22Rv1 (cell line): ENCODE measurements around the gene DUSP16.

Experiments used
- CTCF ChIP-seq: fragments of 450-650 bp; IDR thresholded peaks from 2 replicates; pipeline ENCODE4 v1.5.1; 2017; ENCODE audit warnings: mild to moderate bottlenecking
- ZFX ChIP-seq: fragments of 450-650 bp; IDR thresholded peaks from 2 replicates; pipeline ENCODE4 v1.6.1; 2017; ENCODE audit warnings: antibody characterized with exemption, borderline replicate concordance

DNA sequence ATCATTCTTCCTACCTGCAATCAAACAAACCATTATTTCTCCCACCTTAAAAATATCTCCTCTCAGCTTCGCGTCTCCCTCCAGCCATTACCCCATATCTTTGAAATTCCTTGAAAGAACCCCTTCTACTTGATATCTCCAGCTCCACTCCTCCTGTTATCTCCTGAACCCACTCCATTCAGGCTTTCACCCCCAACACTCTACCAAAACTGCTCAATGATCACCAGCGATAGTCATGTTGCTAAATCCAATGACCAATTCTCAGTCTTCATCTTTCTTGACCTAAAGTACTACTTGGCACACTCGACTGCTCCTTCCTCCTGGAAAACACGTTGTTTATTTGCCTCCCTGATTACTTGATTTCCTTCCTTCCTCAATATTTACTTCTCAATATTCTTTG, 70.1 kb downstream of the DUSP16 start:
- TF ChIP-seq CTCF (no peak), ZFX (no peak)
